Measurements from ENCODE around the gene MEGF6.

MEGF6 gene

DNA sequence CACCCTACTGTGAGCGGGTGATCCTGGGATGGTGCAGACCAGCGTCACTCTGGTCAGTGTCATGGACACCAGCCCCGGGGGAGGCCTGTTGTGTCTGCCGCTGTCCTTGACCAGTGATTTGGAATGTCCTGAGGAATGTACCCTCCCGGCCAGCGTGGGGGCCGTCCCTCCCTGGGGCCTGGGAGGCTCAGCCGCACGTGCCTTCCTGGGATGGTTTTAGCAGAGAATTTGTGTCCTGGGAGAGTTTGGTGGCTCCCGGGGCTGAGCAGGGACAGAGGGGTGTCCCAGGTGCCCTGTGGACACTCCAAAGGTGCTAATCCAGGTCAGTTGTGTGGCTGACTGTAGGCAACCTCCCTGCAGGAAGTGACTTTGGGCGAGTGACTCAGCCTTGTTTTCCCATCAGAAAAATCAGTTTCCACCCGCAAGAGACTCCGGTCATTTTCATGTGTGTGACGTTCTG, 150.6 kb downstream of the MEGF6 start:
- no peak for DNase-seq (ENCODE audit: low read depth in 2 of 2, low spot score in 1 of 2)

GRCh38 chr1:3459940-3460671, 151.2 kb downstream of the MEGF6 start:
- no peak for DNase-seq (ENCODE audit: low read depth in 2 of 2, low spot score in 1 of 2)

- DNase-seq (ENCODE audit: low read depth in 2 of 2, low spot score in 1 of 2) = no peak
Measured at GRCh38 chr1:3459051-3459908, 152.0 kb downstream of the MEGF6 start.

- DNase-seq (ENCODE audit: low read depth in 2 of 2, low spot score in 1 of 2) = no peak
Measured at GRCh38 chr1:3457910-3458883, 153.1 kb downstream of the MEGF6 start.

GRCh38 chr1:3456964-3457909, 154.1 kb downstream of the MEGF6 start:
- DNase-seq (ENCODE audit: low read depth in 2 of 2, low spot score in 1 of 2) = no peak

DNA sequence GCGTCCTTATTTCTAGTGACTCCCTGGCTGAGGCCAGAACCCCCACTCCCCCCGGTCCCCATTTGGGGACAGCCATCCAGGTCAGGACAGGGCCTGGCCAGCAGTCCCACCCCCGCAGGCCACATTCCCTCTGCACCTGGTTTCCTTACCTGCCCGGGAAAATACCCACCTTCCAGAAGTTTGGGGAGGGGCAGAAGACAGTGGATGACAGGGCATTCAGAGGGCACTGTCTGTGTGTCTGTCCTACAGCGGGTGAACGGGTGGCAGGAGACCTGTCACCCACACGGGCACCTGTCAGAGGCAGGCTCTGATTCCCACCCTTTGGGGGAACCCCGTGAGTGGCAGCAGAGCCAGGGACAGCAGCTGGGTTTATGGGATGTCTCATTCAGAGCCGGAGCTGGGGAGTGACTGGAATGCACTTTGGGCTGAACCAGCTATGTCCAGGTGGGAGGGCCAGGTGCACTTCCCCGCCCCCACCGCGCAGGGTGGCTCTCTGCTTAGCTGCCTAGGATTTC, 154.8 kb downstream of the MEGF6 start:
- no peak for DNase-seq (ENCODE audit: low read depth in 2 of 2, low spot score in 1 of 2)

DNA sequence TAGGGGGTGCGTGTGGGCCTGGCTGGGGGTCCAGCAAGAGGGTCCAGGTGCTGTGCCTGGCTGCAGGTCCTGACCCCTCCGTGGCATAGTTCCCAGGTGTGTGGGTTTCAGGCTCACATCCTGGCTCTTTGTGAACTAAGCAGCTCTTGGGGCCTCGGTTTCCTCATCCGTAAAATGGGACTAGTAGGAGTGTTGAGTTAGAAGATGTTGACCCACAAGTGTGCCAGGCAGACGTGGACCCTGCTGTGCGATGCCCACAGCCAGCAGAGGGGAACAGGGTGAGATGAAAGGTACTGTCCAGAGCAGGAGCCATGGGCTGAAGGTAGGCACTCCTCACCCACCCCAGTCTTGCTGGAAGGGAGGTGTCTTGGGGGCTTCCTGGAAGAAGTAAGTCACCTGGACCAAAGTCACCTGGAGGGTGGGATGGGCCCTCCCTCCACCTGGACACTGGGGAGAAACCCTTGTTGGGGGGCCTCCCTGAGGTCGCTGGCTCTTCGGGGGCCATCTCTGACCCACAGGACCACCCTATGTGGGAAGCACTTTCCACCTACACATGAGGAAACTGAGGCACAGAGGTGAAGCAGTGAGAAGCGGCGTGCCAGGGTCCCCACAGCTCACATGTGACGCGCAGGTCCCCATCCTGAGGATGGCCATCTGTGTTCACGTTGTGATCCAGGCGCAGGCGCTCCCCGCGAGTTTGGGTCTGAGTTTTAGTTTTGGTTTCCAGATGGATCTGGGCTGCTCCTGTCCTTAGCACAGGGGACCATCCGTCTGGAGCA, 155.4 kb downstream of the MEGF6 start:
- no peak for DNase-seq (ENCODE audit: low read depth in 2 of 2, low spot score in 1 of 2)

DNA sequence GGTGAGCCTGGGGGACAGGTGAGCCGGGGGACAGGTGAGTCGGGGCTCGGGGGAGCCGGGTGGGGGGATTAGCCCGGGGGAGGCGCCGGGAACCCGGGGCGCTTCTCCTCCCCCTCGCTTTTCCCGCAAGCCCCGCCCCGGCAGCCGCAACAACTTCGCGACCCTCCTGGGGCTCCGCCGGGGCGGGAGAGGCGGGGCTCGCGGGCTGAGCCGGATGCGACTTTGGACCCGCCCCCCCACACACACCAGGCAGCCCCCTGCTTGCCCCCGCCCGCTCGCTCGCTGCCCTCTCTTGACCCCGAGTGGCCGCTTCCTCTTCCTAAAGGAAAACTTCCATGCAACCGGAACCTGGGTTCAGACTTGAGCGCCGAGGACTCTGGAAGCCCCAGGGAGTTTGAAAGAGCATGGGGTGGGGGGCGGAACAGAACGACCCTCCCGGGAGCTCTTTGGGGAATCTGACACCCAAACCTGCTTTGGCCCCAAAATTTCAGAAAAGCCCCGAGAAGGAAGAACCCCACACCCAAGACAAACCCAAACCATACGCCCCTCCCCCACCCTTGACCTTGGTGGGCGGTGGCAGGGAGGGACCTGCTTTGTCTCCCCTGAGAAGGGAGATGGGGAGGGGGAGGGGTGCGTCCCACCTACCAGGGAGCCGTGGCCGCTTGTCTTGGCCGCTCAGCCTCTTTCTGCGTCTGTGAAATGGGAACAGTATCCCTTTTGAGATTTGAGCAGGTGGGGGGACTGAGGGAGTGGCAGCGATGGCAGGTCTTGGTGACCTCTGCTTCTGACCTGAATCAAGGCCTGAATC, 156.3 kb downstream of the MEGF6 start:
- no peak for DNase-seq (ENCODE audit: low read depth in 2 of 2, low spot score in 1 of 2)

DNA sequence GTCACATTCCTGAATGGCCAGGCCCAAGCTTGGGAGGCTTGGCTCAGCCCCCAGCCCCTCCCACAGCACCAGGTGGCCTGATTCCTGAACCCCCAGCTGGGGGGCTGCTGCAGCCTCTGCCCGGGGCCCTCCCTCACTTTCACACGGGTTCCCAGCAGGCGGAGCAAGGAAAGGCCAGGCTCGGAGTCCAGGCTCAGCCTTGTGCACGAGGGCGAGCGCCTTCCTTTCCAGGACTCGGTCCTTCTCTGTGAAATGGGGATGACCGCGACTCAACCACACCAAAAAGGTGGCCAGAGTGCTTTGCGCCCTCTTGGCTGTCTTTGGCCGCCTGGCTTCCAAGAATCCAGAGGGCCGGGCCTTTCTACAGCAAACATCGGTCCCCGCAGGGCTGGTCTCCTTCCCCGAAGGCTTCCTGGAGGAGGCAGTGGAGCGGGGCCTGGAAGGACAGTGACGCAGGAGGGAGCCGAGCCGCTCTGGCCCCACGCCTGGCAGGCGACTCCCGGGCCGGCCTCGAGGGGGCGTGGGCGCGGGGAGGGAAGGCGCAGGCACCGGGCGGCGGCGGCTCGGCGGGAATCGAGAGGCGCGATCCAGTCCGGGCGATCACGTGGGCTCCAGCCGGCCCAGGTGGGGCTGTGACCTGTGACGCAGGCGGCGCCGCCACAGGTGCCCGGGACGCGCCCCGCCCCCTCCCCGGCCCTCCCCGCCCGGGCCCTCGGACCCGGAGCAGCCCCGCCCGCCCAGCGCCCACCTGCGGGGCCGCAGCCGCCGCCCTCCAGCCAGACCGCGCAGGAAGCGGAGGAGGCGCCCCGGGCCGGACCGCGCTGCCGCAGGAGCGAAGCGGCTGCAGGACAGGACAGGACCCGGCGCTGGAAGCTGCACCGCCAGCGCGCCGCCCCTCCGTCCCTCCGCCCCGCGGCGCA, 157.2 kb downstream of the MEGF6 start, which contains the start of gene ARHGEF16:
Gene ARHGEF16 (plus strand): TSS at position 775 of the 920 bp plus-strand sequence. CDS start 8,420 bp downstream, outside the sequence.
- peak in 1 of 2 donors; percentile 7 for DNase-seq (ENCODE audit: low read depth in 2 of 2, low spot score in 1 of 2)

DNA sequence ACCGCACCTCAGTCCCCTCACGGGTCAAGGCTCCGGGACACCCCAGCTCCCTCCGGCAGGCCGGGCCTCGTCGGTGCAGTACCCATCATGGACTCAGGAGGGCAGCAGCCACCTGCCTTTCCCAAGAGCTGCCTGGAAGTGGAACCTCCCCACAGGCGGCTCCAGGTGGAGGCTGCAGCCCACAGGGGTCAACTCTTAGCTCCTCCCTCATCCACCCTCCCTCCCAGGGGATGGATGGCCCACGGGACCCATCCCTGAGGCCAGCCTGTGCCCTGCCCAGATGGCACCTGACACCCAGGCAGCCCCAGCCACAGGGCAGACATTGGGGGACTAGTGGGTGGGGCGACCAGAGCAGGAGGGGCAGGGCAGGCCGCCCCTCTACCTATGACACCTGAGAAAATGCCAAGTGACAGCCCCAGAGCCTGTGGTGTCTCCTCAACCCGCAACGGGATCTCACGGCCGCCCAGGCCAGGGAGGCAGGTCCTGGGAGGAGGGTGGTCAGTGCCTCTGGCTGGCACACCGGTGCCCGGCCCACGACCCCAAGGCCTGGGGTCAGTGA, 158.0 kb downstream of the MEGF6 start:
- peak; percentile 27 to 59 for DNase-seq (ENCODE audit: low read depth in 2 of 2, low spot score in 1 of 2)

GRCh38 chr1:3452866-3453175, 158.5 kb downstream of the MEGF6 start:
- DNase-seq (ENCODE audit: low read depth in 2 of 2, low spot score in 1 of 2) = no peak

DNA sequence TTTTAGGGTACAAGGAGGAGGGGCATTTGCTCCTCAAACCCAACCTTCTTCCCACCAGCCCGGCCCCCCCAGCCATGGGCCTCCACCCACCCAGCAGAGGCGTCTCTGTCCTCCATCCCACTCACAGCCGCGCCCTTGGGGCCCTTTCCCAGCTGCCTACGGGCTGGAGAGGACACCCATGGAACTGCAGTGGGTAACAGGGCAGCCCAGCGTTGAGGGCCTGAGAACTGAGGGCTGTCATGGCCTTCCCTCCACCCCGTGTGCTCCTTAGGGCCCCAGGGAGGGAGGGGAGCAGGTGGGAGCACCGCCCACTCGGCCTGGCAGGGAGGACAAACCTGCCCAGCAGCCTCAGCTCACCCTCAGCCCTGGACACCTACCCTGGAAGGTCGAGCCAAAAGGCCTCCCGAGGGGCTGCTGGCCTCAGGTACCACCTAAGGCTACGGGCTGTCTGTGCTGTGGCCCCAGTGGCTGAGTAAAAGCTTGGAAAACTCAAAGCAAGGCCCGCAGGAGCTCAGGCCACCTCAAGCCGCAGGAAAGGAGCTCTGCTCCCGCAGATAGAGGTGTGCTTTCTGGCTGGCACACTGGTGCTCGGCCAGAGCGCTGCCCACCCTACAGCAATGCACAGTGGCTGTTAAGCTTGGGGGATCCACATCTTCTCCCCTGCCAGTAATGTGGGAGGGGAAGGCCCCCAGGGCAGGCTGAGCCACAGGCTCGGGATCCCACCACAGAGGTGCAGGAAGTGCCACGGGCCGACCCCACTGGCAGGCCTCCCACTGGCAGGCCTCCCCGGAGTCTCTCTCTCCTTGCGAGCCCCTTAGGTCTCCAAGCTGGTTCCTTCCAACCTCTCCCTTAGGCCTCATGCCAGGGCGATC, 159.1 kb downstream of the MEGF6 start:
- no peak for DNase-seq (ENCODE audit: low read depth in 2 of 2, low spot score in 1 of 2)

DNA sequence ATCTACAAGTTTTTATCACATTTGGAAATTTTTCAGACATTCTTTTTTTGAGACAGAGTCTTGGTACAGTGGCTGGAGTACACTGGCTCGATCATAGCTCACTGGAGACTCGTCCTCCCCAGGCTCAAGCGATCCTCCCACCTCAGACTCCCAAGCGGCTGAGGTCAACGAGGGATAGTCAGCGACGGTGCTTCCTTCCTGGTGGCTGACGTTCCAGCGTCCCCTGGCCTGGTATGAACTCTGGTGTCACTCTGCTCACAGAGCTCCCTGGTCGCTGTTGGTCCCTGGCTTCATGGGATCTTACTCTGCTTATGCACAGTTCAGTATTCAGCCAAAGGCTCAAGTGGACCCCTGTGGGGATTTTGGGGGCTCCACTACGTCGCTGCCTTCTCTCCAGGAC, 160.3 kb downstream of the MEGF6 start:
- no peak for DNase-seq (ENCODE audit: low read depth in 2 of 2, low spot score in 1 of 2)

DNA sequence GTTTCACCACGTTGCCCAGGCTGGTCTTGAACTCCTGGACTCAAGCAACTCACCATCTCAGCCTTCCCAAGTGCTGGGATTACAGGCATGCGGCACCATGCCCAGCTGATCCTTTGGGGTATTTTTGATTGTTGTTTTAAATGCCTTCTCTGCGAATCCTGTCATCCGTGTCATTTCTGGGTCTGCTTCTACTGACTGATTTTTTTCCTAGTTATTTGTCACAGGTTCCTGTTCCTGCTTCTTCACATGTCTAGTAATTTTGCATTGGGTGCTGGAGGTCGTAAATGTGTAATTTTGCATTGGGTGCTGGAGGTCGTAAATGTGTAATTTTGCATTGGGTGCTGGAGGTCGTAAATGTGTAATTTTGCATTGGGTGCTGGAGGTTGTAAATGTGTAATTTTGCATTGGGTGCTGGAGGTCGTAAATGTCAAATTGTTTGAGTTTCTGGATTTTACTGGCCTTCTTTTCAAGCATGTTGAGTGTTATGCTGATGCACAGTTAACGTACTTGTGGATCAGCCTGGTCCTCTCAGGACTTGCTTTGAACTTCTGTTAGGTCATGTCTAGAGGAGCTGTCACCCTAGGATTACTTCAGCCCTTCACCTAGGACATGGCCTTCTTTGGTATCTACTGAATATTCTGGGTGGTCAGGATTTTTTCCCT, 161.0 kb downstream of the MEGF6 start:
- no peak for DNase-seq (ENCODE audit: low read depth in 2 of 2, low spot score in 1 of 2)

DNA sequence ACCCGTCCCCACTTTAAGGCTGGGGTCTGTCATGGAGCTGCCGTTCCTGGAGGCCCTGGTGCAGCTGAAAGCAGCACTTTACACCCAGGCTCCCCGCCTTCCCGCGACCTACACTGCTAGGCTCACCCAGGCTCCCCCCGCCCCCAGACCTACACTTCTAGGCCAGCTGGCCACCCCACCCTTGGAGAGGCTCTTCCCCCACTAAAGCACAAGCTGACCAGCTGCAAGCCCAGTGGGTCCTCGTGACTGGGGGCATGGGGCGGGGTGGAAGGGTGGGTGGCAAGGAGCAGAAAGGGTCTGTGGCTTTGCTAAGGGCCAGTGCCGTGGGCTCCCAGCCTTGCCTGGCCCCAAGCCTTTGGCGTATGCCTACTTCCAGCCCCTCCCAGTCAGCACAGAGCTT, 166.6 kb downstream of the MEGF6 start:
- no peak for DNase-seq (ENCODE audit: low read depth in 2 of 2, low spot score in 1 of 2)
